CD4-positive, alpha-beta T cell (primary cell): Measurements from ENCODE around the gene DLGAP4. TPM values are rescaled to one million over a fixed set of nuclear protein-coding genes. Genes with fewer than 3 reads are reported as not detected.

Experiments
- ATAC-seq: fragments of 200-7000 bp; cut with Tn5 transposase; one replicate; pipeline ENCODE4 v1.10.0; 2022; ENCODE audit warnings: mild to moderate bottlenecking; ENCODE audit not compliant: poor library complexity
- CTCF ChIA-PET: fragments of 350-600 bp; sonication (Branson Sonifier 250); formaldehyde crosslinking; loops from one replicate; lab custom pipeline; 2021; ENCODE audit warnings: antibody characterized with exemption, inconsistent platforms; lab: Charles Lee
- POLR2A ChIA-PET: fragments of 350-600 bp; sonication (Branson Sonifier 250); formaldehyde crosslinking; loops from one replicate; lab custom pipeline; 2021; ENCODE audit warnings: antibody characterized with exemption, inconsistent platforms; lab: Charles Lee
- DNase-seq, 14 experiments: peaks; one replicate each; pipeline ENCODE4 v3.0.0-alpha.2; 2013 to 2020; ENCODE audit warnings: mixed read lengths in 2 of 14
- H3K27ac ChIP-seq, 2 donors: one replicate each; pipeline versions ENCODE4 v1.5.1 to v1.7.0; 2013; ENCODE audit warnings: low read length in 2 of 2, low read depth in 1 of 2, mild to moderate bottlenecking in 1 of 2
- H3K27me3 ChIP-seq, 2 experiments: 1 replicate in 1 of 2; 2 replicates in 1 of 2; pipeline versions ENCODE4 v1.6.1 to v1.7.0; 2013; ENCODE audit warnings: low read length in 2 of 2, control low read depth in 1 of 2, mild to moderate bottlenecking in 1 of 2, moderate library complexity in 1 of 2; ENCODE audit not compliant: insufficient read depth in 2 of 2, control insufficient read depth in 1 of 2
- H3K36me3 ChIP-seq: one replicate; pipeline ENCODE4 v1.6.1; 2013; ENCODE audit warnings: low read length, control low read depth; ENCODE audit not compliant: insufficient read depth
- H3K4me1 ChIP-seq: one replicate; pipeline ENCODE4 v1.6.1; 2013; ENCODE audit warnings: low read length, control low read depth; ENCODE audit not compliant: insufficient read depth
- H3K4me3 ChIP-seq: one replicate; pipeline ENCODE4 v1.5.1; 2013; ENCODE audit warnings: mild to moderate bottlenecking, low read length, moderate library complexity
- H3K9me3 ChIP-seq, 2 experiments: 1 replicate in 1 of 2; 2 replicates in 1 of 2; pipeline versions ENCODE4 v1.6.1 to v1.7.0; 2013; ENCODE audit warnings: low read length in 2 of 2, mild to moderate bottlenecking in 2 of 2, control low read depth in 1 of 2, moderate library complexity in 1 of 2; ENCODE audit not compliant: control insufficient read depth in 1 of 2, insufficient read depth in 1 of 2
- H3K27ac Mint-ChIP-seq: one replicate; pipeline ENCODE4 v1.8.0; 2020; ENCODE audit warnings: mixed read lengths
- H3K27me3 Mint-ChIP-seq: one replicate; pipeline ENCODE4 v1.8.0; 2021; ENCODE audit warnings: mixed read lengths
- H3K36me3 Mint-ChIP-seq: one replicate; pipeline ENCODE4 v1.8.0; 2021; ENCODE audit warnings: low read depth, mixed read lengths
- H3K4me1 Mint-ChIP-seq: one replicate; pipeline ENCODE4 v1.8.0; 2021; ENCODE audit warnings: low read depth, mixed read lengths
- H3K4me3 Mint-ChIP-seq: one replicate; pipeline ENCODE4 v1.8.0; 2020; ENCODE audit warnings: mild to moderate bottlenecking, mixed read lengths
- H3K9me3 Mint-ChIP-seq: one replicate; pipeline ENCODE4 v1.8.0; 2020; ENCODE audit warnings: mixed read lengths
- intact Hi-C, 2 experiments: fragments of 100-400 bp; cut with DNase I in 1 of 2; cut with micrococcal nuclease in 1 of 2; formaldehyde crosslinking; loops; one replicate each; pipeline versions ENCODE4 v1.15.1 to v1.9.0; 2023 to 2025; cut with DNase I, micrococcal nuclease
- total RNA-seq, 174 experiments: library from RNA in 2 of 174; stranded (reverse) in 2 of 174; gene quantifications; one replicate each; pipeline ENCODE4 v1.2.3 and lab custom pipeline; 2021 to 2026
- TF ChIP-seq, protein P1 (sequence below): fragments of 200-600 bp; IDR thresholded peaks from one replicate; pipeline ENCODE4 v1.8.0; 2022; ENCODE audit warnings: antibody characterized with exemption, mild to moderate bottlenecking

The DLGAP4 gene
- total RNA-seq, 2 experiments from 2014 or later: 16.0 to 16.1 TPM

DNA sequence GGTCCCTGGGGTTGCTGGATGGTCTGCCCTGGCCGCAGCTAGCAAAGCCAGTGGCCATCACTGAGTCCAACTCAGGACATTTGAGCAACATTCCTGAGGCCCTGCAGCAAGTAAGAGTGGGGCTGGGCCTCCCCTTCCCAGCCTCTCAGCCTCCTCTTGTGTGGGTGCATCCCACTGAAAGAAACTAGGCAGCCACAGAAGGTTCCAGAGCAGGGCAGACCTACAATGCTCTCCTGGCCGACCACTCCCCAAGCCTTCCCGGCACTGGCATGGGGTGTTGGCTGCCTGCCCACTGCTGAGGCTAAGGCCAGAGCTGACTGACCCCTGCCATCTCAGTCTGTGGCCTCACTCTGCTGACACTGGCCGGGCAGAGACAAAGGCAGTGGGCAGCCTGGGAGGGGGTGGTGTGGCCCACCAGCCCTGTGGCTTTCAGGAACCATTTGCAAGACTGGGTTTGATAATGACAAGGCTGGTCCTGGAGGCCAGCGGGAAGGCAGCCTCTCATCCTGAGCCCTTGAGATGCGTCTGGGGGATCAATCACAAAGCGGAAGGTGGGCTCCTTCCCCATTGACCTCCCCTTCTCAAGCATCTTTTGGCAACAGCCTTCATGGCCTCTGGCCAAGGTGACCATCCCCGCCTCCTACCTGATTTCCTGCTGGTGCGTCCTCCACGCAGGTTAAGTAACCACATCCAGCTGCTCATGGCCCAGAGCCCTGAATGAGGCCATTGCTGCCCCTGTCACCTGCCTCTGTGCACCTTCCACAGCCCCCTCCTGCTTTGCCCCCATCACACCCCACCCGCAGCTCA is 9.6 kb downstream of the DLGAP4 start:
- H3K9me3 Mint-ChIP-seq: no peaks in the 10 kb centered on the region
- intact Hi-C loops: loop anchor here in 1 of 2 experiments (10.0 kb wide), 1 partner anchor 221 kb away; no protein-coding TSS in a partner anchor
- H3K4me1 Mint-ChIP-seq: no peaks in the 10 kb centered on the region
- POLR2A ChIA-PET: no interaction called here
- DNase-seq (peak in 1 of 14 experiments; percentile 21), ATAC-seq (no peak)
- H3K4me3 ChIP-seq: no peak overlapping the region
- no peak overlapping the region for H3K4me3 Mint-ChIP-seq
- no peak overlapping the region for H3K27ac ChIP-seq
- H3K27me3 ChIP-seq: peaks cover 7 to 15% of the 10 kb centered on the region in 2 experiments
- TF ChIP-seq, protein P1, sequence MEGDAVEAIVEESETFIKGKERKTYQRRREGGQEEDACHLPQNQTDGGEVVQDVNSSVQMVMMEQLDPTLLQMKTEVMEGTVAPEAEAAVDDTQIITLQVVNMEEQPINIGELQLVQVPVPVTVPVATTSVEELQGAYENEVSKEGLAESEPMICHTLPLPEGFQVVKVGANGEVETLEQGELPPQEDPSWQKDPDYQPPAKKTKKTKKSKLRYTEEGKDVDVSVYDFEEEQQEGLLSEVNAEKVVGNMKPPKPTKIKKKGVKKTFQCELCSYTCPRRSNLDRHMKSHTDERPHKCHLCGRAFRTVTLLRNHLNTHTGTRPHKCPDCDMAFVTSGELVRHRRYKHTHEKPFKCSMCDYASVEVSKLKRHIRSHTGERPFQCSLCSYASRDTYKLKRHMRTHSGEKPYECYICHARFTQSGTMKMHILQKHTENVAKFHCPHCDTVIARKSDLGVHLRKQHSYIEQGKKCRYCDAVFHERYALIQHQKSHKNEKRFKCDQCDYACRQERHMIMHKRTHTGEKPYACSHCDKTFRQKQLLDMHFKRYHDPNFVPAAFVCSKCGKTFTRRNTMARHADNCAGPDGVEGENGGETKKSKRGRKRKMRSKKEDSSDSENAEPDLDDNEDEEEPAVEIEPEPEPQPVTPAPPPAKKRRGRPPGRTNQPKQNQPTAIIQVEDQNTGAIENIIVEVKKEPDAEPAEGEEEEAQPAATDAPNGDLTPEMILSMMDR: no peak
- no peaks in the 10 kb centered on the region for H3K36me3 Mint-ChIP-seq
- H3K4me1 ChIP-seq: no peaks in the 10 kb centered on the region
- H3K9me3 ChIP-seq: peaks cover 0 to 4% of the 10 kb centered on the region in 2 experiments
- no peak overlapping the region for H3K27ac Mint-ChIP-seq
- H3K36me3 ChIP-seq: no peaks in the 10 kb centered on the region
- CTCF ChIA-PET: no interaction called here
- peaks cover 24% of the 10 kb centered on the region for H3K27me3 Mint-ChIP-seq

GRCh38 chr20:36317675-36318074 is 11.5 kb downstream of the DLGAP4 start:
- intact Hi-C loops: loop anchor here in 1 of 2 experiments (10.0 kb wide), 1 partner anchor 223 kb away; no protein-coding TSS in a partner anchor
- DNase-seq (no peak), ATAC-seq (no peak)
- no peak overlapping the region for H3K4me3 ChIP-seq
- no peak overlapping the region for H3K27ac ChIP-seq
- H3K27me3 Mint-ChIP-seq: peaks cover 17% of the 10 kb centered on the region
- H3K36me3 ChIP-seq: no peaks in the 10 kb centered on the region
- no peaks in the 10 kb centered on the region for H3K36me3 Mint-ChIP-seq
- H3K27ac Mint-ChIP-seq: no peak overlapping the region
- H3K9me3 ChIP-seq: peaks cover 0 to 4% of the 10 kb centered on the region in 2 experiments
- H3K4me1 Mint-ChIP-seq: no peaks in the 10 kb centered on the region
- no peaks in the 10 kb centered on the region for H3K9me3 Mint-ChIP-seq
- H3K4me3 Mint-ChIP-seq: no peak overlapping the region
- peaks cover 0 to 2% of the 10 kb centered on the region in 2 experiments for H3K27me3 ChIP-seq
- TF ChIP-seq, protein P1: no peak
- H3K4me1 ChIP-seq: no peaks in the 10 kb centered on the region
- POLR2A ChIA-PET: interaction anchor here (0.8 kb wide), 1 partner anchor 10 kb away, joined by 3 read pairs; no protein-coding TSS in a partner anchor
- CTCF ChIA-PET: no interaction called here

- no peak for DNase-seq
- Mint-ChIP-seq H3K4me1 (no peaks in the 10 kb centered on the region), H3K36me3 (no peaks in the 10 kb centered on the region), H3K27me3 (peaks cover 12% of the 10 kb centered on the region), H3K9me3 (no peaks in the 10 kb centered on the region), H3K4me3 (no peak overlapping the region), H3K27ac (no peak overlapping the region)
- H3K4me1 ChIP-seq: no peaks in the 10 kb centered on the region
- H3K9me3 ChIP-seq: peaks cover 0 to 2% of the 10 kb centered on the region in 2 experiments
- TF ChIP-seq, protein P1: no peak
- intact Hi-C loops: loop anchor here in 1 of 2 experiments (10.0 kb wide), 1 partner anchor 223 kb away; no protein-coding TSS in a partner anchor
- no peak overlapping the region for H3K27ac ChIP-seq
- ChIA-PET POLR2A (no interaction called here), CTCF (no interaction called here)
- ATAC-seq: no peak
- no peak overlapping the region for H3K4me3 ChIP-seq
- no peaks in the 10 kb centered on the region for H3K27me3 ChIP-seq
- H3K36me3 ChIP-seq: no peaks in the 10 kb centered on the region
Measured at GRCh38 chr20:36318166-36318565, 12.0 kb downstream of the DLGAP4 start.
